SU-DHL-6 (cell line): Measurements from ENCODE around the gene ZNF747.

ENCODE experiments used
- CTCF ChIP-seq: fragments of 200-600 bp; sonication (generic); IDR thresholded peaks from one replicate; pipeline ENCODE4 v1.5.1; 2017; ENCODE audit warnings: antibody characterized with exemption, mild to moderate bottlenecking, low read length, moderate library complexity; ENCODE audit not compliant: insufficient read depth, poor library complexity, severe bottlenecking
- EZH2phosphoT487 ChIP-seq: fragments of 200-600 bp; sonication (generic), shearing (Covaris generic); conservative IDR thresholded peaks from 2 replicates; pipeline ENCODE4 v1.6.1; 2018; ENCODE audit warnings: mild to moderate bottlenecking, antibody characterized with exemption, low read length, moderate library complexity, mixed read lengths

- no peak for TF ChIP-seq CTCF
- no peak for TF ChIP-seq EZH2phosphoT487
Observed at GRCh38 chr16:30521476-30521872, 13.2 kb downstream of the ZNF747 start.
